SKM-1 treated with dmso at 0.1 percent for 144 hours (cell line): ENCODE data around the gene EFR3B.

Source experiments
- DNase-seq: peaks from one replicate; lab custom pipeline; 2025; ENCODE audit not compliant: unreplicated experiment; lab: John Stamatoyannopoulos, UW

EFR3B gene

GRCh38 chr2:25032901-25033300 lies 9.0 kb upstream of the EFR3B start:
- DNase-seq, result no peak

- no peak for DNase-seq
Observed at GRCh38 chr2:25034081-25034480, 7.8 kb upstream of the EFR3B start.

- DNase-seq, result no peak
Observed at GRCh38 chr2:25035537-25036220, 6.2 kb upstream of the EFR3B start.

GRCh38 chr2:25036221-25036559 lies 5.7 kb upstream of the EFR3B start:
- DNase-seq, result no peak

GRCh38 chr2:25039126-25039525 lies 2.8 kb upstream of the EFR3B start:
- DNase-seq, result no peak

DNA sequence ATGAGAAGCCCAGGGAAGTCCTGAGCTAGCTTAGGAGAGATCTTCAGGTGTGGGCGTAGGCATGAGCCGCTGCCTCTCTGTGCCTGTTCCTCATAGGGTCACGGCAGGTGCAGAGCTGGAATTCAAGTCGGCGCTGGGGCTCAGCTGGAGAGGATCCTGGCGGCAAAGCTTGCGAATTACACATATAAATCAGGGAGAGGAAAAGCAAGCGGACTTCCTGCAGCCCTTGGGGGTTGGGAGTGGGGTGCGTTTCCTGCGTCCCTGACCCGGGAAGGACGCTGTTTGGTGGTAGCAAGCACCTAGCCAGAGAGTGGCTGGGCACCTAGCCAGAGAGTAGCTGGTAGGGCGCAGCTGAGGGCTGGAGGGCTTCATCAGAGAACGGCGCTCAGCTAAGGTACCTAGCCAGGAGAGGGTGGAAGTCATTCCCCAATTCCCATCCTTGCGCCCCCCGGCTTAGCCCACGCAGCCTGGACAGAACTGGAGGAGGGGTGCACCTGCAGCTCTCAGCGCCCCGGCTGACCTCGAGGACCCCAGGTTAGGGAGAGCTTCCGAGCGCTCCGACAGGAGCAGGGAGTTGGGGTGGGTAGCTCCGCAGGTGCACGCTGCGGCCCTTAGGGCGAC lies 459 bp upstream of the EFR3B start:
- no peak for DNase-seq

DNA sequence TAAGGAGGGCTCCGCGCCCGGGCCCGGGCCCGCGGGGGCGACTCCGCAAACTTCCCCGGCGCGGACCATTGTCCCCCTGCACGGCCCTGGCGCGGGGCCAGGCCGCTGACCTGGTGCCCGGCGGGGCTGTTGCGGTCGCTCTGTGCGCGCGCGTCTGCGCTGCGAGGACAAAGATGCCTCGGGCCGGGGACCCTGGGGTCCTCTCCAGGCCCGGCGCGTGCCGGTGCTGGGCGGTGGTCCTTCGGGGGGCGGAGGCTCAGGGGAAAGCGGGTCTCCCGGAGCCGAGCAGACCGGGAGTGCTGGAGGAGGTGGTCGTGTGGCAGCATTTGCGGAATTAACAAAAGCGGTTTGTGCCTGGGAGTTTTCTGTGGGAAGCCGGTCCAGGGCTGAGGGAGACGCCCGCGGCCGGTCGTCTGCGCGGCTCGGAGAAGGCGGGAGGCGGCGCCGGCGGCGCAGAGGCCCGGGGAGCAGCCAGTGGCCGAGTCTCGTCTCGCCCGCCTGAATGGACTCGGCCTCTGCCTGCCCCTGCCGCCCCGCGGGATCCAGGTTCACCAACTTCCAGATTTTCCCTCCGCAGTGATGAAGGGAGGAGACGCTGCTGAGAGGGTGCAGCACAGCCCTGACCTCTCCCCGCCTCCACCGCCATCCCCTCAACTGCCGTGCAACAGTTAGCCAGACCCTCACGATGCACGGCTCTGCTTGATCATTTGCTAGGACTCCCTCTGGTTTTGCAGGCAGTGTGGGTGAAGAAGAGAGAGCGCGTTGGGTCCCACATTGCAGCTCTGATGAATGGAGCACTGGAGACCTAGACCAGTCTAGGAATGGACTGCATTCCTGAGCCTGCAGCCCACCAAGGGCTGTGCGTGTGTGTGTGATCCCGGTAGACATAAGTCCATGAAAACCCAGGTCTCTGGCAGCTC lies 705 bp downstream of the EFR3B start:
- DNase-seq, result no peak

DNA sequence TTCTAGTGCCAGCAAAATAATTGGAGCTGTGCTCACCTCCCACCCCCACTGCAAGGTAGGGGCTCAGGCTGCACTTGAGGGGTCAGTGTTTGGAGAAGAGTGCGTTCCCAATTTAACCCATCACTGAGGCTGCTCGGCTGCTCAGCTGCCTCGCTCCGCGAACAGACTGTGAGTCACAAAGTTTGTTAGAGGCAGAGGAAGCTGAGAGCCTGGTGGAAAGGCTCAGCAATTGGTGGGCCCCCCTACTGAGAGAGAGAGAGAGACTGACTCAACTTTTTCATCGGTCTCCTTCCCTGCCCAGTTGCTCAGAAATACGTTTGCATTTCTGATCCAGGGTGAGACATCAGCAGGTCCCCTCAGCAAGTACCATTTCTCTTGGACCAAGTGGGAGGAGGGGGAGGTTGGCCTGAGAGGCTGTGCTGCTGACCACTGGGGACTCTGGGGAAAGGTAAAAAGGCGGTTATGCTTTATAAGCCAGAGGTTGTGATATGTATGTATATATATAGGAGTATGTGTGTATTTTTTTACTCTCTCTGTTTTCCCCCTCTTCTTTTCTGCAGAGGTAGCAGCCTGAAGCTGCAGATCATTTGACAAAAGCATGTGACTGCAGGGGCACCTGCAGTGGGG lies 1.5 kb downstream of the EFR3B start:
- no peak for DNase-seq

DNA sequence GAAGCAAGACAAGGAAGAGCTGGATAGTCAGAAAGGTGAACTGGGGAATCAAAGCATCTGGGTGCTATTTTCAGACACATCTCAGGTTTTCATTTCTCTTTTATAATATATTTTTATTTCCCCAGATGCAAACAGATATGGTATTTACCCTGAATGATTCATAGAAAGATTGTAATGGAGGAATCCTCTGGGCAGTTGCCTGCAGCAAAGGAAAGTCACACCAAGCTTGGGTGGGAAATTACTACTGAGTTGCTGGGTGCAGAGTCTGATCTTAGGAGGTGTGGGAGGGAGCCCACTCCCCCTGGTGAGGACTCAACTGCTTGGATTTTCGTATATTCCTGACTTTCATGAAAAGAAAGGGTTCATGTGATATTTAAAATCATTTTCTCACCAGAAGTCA lies 2.1 kb downstream of the EFR3B start:
- DNase-seq, result no peak

DNA sequence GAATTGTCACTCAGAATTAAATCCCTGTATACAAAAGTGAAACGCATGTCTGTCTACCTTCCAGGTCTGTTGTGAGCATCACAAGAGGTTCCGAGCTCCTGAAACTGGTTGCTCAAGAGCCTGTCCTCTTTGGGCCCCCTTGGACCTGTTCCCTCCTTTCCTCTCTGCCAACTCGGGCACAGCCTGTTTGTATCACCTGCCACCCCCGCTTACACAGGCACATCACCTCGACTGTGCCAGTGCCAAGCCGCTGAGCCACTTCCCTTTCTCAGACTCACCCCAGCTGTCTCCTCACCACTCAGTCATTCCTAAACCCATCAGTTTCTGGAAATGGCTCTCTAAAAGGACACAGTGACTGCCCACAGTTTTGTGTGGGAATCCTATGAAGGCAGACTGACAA lies 3.1 kb downstream of the EFR3B start:
- no peak for DNase-seq

DNA sequence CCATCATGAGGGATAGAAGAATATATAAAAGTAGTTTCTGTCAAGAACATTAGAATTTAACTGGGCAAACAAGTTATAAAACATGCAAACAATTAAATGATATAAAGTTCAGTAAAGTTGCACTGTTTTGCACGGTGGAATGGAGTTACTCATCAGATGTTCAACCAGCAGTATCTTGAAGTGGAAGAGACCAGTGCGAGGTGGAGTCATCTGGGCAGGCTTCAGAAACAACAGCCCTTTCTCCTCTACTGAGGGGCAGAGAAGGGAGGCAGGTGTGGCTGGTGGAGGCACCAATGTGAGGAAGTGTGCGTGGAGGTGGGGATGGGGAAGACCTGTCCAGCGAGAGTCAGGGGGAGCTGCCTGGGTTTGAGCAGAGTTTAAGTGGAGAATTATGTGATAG lies 7.5 kb downstream of the EFR3B start:
- DNase-seq, result no peak

DNA sequence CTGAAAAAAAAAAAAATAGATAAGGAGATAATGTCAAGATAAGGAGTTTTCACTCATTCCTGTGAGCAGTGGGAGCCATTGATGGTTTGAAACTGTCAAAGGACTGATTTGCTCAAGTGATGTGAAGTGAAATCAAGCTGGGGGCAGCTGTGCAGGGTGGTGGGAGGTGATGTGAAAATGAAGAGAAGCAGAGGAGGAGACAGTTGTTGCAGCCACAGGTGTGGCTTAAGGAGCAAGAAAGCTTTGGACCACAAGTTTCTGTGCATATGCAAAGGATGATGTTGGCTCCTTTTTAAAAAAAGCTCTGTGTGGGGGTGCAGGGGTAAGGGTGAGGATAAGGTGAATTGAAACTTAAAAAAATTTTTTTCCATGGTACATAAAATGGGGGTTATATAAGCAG lies 8.3 kb downstream of the EFR3B start:
- DNase-seq, result no peak

DNA sequence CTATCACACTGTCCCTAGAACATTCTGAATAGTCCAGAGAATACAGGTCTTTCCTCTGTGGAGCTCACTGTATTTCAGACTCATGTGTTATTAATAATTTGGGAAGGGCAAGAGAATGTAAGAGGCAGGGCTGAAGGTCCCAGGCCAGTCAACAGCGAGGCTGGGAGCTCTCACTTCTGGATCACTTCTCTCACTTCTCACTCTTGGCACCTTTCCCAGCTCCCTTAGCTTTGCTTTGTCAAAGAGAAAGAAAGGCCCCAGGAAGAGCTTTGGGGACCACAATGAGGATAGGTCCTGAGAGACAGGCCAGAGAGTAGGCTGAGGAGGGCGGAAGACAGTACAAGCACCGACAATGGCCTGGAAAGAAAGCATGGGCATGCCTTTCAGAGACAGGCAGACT lies 11.2 kb downstream of the EFR3B start:
- DNase-seq, result no peak

- DNase-seq, result no peak
Observed at GRCh38 chr2:25054720-25055119, 12.8 kb downstream of the EFR3B start.

DNA sequence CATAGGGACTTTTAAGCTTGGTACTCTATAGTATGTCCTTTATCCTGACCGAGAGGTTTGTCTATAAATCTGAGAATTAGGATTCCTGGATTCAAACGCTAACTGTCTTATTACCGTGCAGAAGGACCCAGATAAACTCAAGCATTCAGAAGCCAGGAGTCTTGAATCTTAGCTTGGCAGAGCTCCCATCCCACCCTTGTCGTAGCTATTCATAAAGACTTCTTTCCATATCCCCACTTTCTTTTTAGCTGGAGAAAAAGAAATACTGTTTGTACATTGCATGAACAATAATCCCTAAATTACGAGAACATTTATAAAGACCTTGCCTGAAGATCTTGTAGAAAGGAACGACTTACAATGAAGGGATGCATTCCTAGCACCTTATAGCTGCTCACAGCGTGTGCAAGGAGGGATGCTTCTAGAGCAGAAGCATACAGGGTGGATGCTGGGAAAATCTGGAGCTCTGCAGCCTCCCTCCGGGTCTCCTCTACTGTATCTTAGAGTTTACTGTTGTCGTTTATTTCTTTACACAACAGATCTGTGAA lies 13.6 kb downstream of the EFR3B start:
- DNase-seq, result no peak

DNA sequence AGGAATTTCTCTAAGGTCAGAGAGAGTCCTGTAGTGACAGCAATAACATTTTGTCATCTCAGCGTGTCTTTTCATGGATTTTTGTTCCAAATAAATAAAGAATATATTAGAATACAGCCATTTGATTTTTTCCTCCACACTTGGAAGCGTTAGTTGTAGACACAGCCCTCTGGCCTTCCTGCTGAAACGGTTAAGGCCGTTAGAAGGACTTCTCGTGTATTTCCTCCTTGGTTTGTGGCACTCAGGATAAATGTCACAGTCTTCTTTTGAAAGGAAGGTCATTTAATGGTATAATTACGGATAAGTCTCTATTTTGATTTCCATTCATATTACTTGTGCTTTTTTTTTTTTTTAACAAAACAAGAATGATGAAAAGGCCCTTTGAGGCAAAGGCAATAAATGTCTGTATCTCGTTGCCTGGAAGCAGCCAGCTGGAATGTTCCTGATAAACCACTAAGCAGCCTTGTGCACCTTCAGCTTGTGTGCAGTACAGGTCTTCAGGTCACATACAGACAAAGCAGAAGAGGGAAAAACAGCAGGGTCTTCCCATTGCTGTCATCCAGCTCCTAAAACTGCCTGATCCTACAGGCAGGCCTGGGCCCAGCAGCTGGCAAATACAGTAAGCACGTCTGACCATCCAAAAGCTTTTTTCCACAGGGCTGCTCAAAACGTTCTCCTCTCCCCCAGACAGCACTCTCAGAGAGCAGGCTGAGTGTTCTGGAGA lies 14.4 kb downstream of the EFR3B start:
- DNase-seq, result no peak

DNA sequence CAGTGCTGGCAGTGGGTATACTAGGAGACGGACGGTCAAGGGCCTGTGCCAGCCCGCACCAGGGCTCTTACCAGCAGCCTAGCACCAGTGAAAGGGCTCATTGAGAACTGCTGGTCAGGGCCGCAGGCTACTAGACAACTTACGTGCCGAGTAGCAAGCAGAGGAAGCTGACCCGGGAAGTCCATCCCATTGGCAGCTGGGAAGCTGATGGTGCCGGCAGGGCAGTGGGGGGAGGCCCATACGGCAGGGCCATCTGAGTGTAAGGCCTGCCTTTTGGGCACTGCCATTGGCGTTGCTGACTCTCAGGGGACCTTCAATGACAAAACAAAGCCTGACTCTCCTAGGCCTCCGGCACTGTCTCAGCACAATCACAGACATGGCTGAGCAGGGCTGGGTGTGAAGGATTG lies 20.6 kb downstream of the EFR3B start:
- DNase-seq, result no peak

GRCh38 chr2:25063876-25064660 lies 22.2 kb downstream of the EFR3B start:
- no peak for DNase-seq

- no peak for DNase-seq
Observed at GRCh38 chr2:25065768-25066167, 23.9 kb downstream of the EFR3B start.

DNA sequence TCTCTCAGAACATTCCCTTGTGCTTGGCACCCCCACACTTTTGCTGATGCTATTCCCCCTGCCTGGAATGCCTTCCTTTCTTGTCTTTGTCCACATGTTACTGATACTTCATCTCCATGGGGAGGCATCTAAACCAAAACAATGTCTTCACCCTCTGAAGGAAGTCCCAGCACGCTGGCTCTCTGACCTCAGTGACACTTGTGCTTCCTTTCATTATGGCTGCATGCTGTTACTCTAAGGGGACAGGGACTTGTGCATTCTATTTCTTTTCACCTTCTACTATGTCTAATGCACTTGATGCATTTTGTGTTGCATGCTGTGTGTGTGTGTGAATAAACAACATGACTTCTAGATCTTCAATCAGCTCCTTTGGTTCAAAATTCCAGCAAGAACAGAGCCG lies 24.6 kb downstream of the EFR3B start:
- no peak for DNase-seq
